BJ (cell line): ENCODE data around the gene SLF2. TPM values are rescaled to one million over a fixed set of nuclear protein-coding genes. Genes with fewer than 3 reads are reported as not detected.

Source experiments
- CTCF ChIA-PET: fragments of 350-600 bp; formaldehyde crosslinking; extraction: SDS; loops from one replicate; lab custom pipeline; 2021; ENCODE audit warnings: antibody characterized with exemption, inconsistent platforms; lab: Yijun Ruan, JAX
- POLR2A ChIA-PET: fragments of 300-600 bp; sonication (Branson Sonifier 250); formaldehyde crosslinking; extraction: SDS; loops from one replicate; lab custom pipeline; 2021; ENCODE audit warnings: antibody characterized with exemption; lab: Charles Lee
- DNase-seq: peaks from one replicate; pipeline ENCODE4 v3.0.0-alpha.2; 2011; ENCODE audit warnings: low read depth
- H3K27me3 ChIP-seq: 2 replicates; pipeline ENCODE4 v1.6.0; 2011; ENCODE audit warnings: low read length; ENCODE audit not compliant: control insufficient read depth, insufficient read depth
- H3K36me3 ChIP-seq: 2 replicates; pipeline ENCODE4 v1.5.1; 2011; ENCODE audit warnings: low read length; ENCODE audit not compliant: control insufficient read depth, insufficient read depth
- H3K4me3 ChIP-seq: 2 replicates; pipeline ENCODE4 v1.5.1; 2011; ENCODE audit warnings: low read depth, mild to moderate bottlenecking, control low read depth, low read length
- CTCF ChIP-seq: IDR thresholded peaks from 2 replicates; pipeline ENCODE4 v1.5.1; 2011; ENCODE audit warnings: low read depth, mild to moderate bottlenecking, control low read depth, inconsistent platforms, low read length, moderate library complexity; ENCODE audit not compliant: insufficient read depth
- polyA plus RNA-seq: library from polyadenylated mRNA; depleted of rRNA; stranded (reverse); fragments of >200 nt; gene quantifications from 2 replicates; pipeline ENCODE4 v1.2.3, GENCODE V29; 2011

Gene SLF2
- polyA plus RNA-seq, 1 experiment = 6.8 TPM

GRCh38 chr10:100966887-100967286 is 54.1 kb downstream of the SLF2 start:
- Histone ChIP-seq H3K36me3 (0 out of 2 replicates have a peak, but pooled peaks cover 2% of the 10 kb centered on the region), H3K4me3 (no peak overlapping the region), H3K27me3 (no peaks in the 10 kb centered on the region)
- CTCF ChIA-PET = interaction anchor here (1.0 to 4.2 kb wide), 4 partner anchors 19 to 48 kb away, joined by 3 to 22 read pairs (median 6); no protein-coding TSS in a partner anchor
- no peak for TF ChIP-seq CTCF
- POLR2A ChIA-PET = no interaction called here
- no peak for DNase-seq

- H3K27me3 ChIP-seq = no peaks in the 10 kb centered on the region
- no peak for DNase-seq
- H3K36me3 ChIP-seq = 0 out of 2 replicates have a peak, but pooled peaks cover 2% of the 10 kb centered on the region
- CTCF ChIA-PET = interaction anchor here (1.0 to 4.2 kb wide), 4 partner anchors 20 to 48 kb away, joined by 3 to 22 read pairs (median 6); no protein-coding TSS in a partner anchor
- POLR2A ChIA-PET = no interaction called here
- no peak overlapping the region for H3K4me3 ChIP-seq
- TF ChIP-seq CTCF = no peak
These were observed 54.6 kb downstream of the SLF2 start for GRCh38 chr10:100967332-100967731.

- POLR2A ChIA-PET = no interaction called here
- 0 out of 2 replicates have a peak, but pooled peaks cover 2% of the 10 kb centered on the region for H3K36me3 ChIP-seq
- no peak overlapping the region; the same call in 1 of the 2 replicates for H3K4me3 ChIP-seq
- no peak for DNase-seq
- no peak for TF ChIP-seq CTCF
- H3K27me3 ChIP-seq = no peaks in the 10 kb centered on the region
- CTCF ChIA-PET = interaction anchor here (0.6 to 4.2 kb wide), 13 partner anchors 11 to 1467 kb away, joined by 3 to 22 read pairs (median 4); no protein-coding TSS in a partner anchor
These were observed 55.4 kb downstream of the SLF2 start for GRCh38 chr10:100968062-100968736.

GRCh38 chr10:100968863-100969186 is 56.1 kb downstream of the SLF2 start:
- ChIA-PET CTCF (interaction anchor here (0.6 to 2.4 kb wide), 14 partner anchors 11 to 1466 kb away, joined by 3 to 12 read pairs (median 4); no protein-coding TSS in a partner anchor), POLR2A (no interaction called here)
- Histone ChIP-seq H3K36me3 (0 out of 2 replicates have a peak, but pooled peaks cover 2% of the 10 kb centered on the region), H3K27me3 (no peaks in the 10 kb centered on the region), H3K4me3 (peak overlapping the region; percentile 67)
- DNase-seq = no peak
- no peak for TF ChIP-seq CTCF

GRCh38 chr10:100969187-100970075 is 56.7 kb downstream of the SLF2 start, which contains the start of gene SEMA4G:
Gene SEMA4G, plus strand, starts transcription at chr10:100969504. Its CDS starts 3,409 bp downstream, at chr10:100972913.
- H3K27me3 ChIP-seq = no peaks in the 10 kb centered on the region
- ChIA-PET POLR2A (no interaction called here), CTCF (interaction anchor here (0.9 to 2.4 kb wide), 12 partner anchors 12 to 47 kb away, joined by 3 to 12 read pairs (median 4); no protein-coding TSS in a partner anchor)
- peak; percentile 92 for TF ChIP-seq CTCF
- peak within 1 kb of the TSS; percentile 67 for H3K4me3 ChIP-seq
- no peak for DNase-seq
- 0 out of 2 replicates have a peak, but pooled peaks cover 2% of the 10 kb centered on the region for H3K36me3 ChIP-seq
